GM18526 (cell line): ENCODE data around the gene ATP2B2.

ENCODE experiments used
- POLR2A ChIP-seq: IDR thresholded peaks from 3 replicates; pipeline ENCODE4 v1.6.1; 2011; ENCODE audit not compliant: insufficient read length; ENCODE audit errors: extremely low read depth

ATP2B2 gene

GRCh38 chr3:10505791-10506585 is 602 bp upstream of the ATP2B2 start:
- TF ChIP-seq POLR2A, result no peak

- no peak for TF ChIP-seq POLR2A
Observed at GRCh38 chr3:10504171-10505049, 976 bp downstream of the ATP2B2 start.

GRCh38 chr3:10503217-10503796 is 2.1 kb downstream of the ATP2B2 start:
- TF ChIP-seq POLR2A, result no peak

GRCh38 chr3:10502185-10502880 is 3.1 kb downstream of the ATP2B2 start:
- no peak for TF ChIP-seq POLR2A

DNA sequence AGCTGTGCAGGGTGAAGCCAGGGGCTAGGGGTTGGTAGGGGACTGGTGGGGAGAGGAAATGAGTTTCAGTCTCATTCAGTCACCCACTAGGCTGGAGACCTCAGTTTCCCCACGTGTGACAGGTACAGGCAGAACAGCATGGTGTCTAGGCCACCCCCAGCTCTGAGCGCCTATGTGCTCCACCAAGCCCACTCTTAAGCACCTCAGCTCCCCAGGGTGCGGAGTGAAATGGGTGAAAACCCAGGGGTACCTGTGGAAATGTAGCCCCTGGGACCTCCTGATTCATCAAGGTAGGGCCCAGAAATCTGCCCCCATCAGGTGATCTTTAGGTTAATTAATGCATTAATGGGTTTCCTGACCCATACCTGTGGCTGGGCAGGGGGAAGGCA is 3.7 kb downstream of the ATP2B2 start:
- no peak for TF ChIP-seq POLR2A

DNA sequence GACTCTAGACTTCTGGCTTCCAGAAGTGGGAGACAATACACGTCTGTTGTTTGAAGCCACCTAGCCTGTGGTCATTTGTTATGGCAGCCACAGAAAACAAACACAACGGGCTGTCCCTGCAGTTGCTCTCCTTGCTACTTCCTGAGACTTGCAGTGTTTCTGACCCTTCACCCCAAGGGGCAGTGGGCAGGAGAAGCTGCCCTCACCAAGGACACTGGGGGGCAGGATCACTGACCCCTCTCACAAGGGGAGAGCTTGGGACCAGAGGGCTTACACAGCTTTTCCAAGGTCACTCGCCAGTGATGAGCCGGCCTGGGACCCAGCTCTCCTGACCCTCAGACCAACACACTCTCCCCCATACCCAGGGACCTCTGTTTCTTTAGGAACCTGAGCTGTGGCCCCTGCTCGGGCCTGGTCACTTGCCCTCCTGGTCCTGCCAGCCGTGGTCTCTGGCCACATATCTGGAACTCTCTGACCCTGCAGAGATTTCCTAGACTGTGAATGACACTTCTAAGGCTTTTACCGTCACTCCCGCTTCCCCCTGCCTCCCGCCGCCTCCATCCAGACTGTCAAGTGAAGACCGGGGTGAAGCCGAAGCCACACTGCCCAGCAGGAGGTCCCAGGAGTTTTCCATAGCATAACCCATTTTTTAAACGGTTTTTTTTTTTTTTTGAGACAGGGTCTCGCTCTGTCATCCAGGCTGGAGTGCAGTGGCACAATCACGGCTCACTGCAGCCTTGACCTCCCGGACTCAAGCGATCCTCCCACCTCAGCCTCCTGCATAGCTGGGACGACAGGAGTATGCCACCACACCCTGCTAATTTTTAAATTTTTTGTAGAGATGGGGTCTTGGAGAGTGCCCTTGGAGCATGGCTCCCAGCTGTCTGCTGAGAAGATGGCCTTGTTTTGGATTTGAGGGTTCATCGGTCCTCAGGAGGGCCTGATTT is 4.4 kb downstream of the ATP2B2 start:
- no peak for TF ChIP-seq POLR2A

GRCh38 chr3:10498271-10498670 is 7.1 kb downstream of the ATP2B2 start:
- TF ChIP-seq POLR2A, result no peak

DNA sequence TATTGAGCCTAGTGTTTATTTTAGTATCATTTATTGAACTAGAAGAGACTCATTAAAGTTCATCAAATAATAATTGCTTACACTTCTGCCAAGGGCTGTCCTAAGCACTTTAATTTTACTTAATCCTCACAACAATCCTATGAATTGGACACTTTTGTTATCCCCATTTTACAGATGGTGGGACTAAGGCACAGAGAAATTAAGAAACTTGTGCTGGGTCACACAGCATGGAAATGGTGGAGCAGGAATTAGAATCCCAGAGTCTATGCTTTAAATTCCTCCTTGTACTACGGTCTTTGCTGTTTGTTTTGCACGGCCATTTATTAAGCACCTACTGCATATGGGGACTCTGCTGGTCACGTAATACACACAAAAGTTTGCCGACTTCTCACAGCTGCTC is 7.9 kb downstream of the ATP2B2 start:
- no peak for TF ChIP-seq POLR2A

GRCh38 chr3:10496121-10496863 is 9.1 kb downstream of the ATP2B2 start:
- no peak for TF ChIP-seq POLR2A

DNA sequence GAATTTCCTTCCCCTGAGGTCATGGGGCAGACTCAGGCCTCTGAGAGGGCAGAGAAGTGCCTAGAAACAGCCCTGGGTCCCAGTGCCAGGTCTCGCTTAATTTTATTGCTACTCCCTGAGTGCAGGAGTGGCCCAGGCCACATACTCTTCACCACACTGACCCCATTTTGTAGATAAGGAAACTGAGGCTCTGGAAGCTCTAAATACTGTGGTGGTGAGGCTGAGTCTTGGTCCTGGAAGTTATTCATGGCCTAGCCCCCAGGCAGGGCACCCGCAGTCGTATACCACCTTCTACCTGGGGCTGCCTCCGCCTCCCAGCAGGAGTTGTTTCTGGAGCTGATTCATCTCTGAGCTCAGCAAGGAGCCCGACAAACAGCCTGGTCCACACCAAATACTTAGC is 9.8 kb downstream of the ATP2B2 start:
- TF ChIP-seq POLR2A, result no peak

DNA sequence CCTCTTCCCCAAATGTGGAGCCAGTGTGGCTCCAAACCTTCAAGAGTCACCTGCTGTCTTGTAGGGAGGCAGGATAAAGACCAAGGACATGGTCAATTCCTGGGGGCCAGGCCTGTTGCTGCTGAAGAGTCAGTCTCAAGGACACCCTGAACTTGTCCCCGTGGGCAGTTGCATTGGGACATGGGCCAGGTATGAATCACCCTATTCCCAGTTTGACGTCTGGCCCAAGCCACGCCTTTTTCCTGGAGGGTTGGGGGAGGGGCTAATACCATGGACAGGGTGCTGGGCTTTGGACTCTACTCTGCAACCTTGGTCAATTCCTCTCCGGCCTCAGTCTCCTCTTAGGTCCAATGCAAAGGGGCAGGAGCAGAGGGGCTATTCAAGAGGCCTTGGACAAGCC is 10.4 kb downstream of the ATP2B2 start:
- no peak for TF ChIP-seq POLR2A

- no peak for TF ChIP-seq POLR2A
Observed at GRCh38 chr3:10494180-10494579, 11.2 kb downstream of the ATP2B2 start.

DNA sequence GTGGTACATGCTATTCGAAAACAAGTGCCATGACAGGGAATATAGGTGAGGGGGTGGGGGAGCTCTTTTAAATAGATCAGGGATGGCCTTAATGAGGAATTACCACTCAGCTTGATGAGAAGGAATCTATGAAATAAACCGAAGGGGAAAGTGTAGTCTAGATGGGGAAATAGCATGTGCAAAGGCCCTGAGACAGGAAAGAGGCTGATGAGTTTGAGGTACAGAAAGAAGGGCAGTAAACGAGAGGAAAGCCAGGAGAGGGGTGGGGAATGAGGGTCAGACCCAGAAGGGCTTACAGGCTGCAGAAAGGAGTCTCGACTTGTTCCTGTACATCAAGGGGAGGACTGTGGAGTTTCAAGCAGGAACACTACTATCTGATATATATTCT is 12.2 kb downstream of the ATP2B2 start:
- TF ChIP-seq POLR2A, result no peak
